Mucosa of gallbladder (tissue), 1 donor: ENCODE measurements around the gene CUX1. TPM values are rescaled to one million over a fixed set of nuclear protein-coding genes. Genes with fewer than 3 reads are reported as not detected.

Experiments used
- DNase-seq: peaks from one replicate; pipeline ENCODE4 v3.0.0-alpha.2; 2020; ENCODE audit warnings: low spot score
- total RNA-seq: library from RNA; stranded (reverse); gene quantifications from one replicate; pipeline ENCODE4 v1.2.1, GENCODE V29; 2021
- donor health status: DM: no; HTN: no; CAD: no.

The CUX1 gene, protein sequence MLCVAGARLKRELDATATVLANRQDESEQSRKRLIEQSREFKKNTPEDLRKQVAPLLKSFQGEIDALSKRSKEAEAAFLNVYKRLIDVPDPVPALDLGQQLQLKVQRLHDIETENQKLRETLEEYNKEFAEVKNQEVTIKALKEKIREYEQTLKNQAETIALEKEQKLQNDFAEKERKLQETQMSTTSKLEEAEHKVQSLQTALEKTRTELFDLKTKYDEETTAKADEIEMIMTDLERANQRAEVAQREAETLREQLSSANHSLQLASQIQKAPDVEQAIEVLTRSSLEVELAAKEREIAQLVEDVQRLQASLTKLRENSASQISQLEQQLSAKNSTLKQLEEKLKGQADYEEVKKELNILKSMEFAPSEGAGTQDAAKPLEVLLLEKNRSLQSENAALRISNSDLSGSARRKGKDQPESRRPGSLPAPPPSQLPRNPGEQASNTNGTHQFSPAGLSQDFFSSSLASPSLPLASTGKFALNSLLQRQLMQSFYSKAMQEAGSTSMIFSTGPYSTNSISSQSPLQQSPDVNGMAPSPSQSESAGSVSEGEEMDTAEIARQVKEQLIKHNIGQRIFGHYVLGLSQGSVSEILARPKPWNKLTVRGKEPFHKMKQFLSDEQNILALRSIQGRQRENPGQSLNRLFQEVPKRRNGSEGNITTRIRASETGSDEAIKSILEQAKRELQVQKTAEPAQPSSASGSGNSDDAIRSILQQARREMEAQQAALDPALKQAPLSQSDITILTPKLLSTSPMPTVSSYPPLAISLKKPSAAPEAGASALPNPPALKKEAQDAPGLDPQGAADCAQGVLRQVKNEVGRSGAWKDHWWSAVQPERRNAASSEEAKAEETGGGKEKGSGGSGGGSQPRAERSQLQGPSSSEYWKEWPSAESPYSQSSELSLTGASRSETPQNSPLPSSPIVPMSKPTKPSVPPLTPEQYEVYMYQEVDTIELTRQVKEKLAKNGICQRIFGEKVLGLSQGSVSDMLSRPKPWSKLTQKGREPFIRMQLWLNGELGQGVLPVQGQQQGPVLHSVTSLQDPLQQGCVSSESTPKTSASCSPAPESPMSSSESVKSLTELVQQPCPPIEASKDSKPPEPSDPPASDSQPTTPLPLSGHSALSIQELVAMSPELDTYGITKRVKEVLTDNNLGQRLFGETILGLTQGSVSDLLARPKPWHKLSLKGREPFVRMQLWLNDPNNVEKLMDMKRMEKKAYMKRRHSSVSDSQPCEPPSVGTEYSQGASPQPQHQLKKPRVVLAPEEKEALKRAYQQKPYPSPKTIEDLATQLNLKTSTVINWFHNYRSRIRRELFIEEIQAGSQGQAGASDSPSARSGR (N-terminal part only)
- 129 TPM for total RNA-seq

DNA sequence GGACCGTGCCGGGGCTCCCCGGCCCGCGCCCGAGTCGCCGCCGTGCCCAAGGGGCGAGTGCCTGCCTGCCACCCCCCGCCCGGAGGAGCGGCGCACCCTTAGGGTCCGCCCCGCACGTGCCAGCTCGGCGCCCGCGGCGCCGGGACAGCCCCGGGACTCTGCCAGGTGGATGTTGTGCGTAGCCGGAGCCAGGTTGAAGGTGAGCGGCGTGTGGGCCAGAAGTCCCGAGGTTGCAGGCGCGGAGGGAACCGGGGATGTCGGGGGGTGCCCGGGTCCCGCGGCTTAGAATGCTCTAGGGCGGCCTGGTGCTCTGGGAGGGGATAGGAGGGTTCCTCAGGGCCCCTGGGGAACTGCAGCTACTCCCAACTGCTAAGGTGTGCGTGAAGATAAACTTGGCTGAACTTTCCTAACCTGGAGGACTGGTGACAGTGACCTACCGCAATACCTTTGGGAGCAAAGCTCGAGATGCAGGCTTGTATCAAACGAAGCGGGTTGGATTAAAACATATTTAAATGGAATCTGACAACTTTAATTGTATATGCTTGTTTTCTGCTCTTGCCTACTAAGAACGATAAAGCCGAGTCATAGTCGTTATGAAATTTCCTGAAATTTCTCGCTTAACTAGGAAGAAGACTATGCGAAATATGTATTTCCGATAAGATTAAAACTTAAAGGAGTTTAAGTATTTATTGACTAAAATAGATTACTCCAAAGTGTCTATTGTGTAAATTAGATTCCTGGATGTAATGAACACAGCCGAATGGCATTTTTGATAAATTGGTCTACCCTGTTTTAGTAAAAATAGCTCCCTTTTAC, at the start of gene CUX1:
CUX1 (plus strand) TSS at position 156 of the 816 bp plus-strand sequence; CDS start at position 170, 14 bp downstream.
- no peak for DNase-seq

DNA sequence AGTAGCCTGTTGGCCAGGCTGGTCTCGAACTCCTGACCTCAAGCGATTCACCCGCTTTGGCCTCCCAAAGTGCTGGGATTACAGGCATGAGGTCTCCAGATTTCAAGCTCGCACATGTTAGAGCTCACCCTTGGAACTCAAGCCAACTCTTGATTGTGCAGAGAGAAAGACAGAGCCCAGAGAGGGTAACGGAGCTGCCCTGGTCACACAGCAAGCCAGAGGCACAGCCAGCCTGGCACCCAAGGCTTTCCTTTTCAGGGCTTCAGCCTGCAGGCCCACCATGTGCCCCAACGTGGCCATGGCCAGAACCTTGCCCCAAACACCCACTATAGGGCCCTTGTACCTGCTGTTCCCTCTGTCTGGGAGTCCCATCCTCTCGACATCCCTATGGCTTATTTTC, 49.1 kb upstream of the CUX1 start:
- no peak for DNase-seq

DNA sequence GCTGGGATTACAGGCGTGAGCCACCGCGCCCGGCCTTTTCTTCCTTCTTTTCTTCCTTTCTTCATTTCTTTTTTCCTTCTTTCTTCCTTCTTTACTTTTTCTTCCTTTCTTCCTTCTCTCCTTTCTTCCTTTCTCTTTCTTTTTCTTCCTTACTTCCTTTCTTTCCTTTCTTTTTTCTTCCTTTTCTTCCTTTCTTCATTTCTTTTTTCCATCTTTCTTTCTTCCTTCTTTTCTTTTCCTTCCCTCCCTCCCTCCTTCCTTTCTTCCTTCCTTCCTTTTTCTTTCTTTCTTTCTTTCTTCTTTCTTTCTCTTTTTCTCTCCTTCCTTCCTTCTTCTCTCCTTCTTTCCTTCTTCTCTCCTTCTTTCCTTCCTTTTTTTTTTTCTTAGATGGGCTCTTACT, 47.0 kb upstream of the CUX1 start:
- DNase-seq: no peak

DNA sequence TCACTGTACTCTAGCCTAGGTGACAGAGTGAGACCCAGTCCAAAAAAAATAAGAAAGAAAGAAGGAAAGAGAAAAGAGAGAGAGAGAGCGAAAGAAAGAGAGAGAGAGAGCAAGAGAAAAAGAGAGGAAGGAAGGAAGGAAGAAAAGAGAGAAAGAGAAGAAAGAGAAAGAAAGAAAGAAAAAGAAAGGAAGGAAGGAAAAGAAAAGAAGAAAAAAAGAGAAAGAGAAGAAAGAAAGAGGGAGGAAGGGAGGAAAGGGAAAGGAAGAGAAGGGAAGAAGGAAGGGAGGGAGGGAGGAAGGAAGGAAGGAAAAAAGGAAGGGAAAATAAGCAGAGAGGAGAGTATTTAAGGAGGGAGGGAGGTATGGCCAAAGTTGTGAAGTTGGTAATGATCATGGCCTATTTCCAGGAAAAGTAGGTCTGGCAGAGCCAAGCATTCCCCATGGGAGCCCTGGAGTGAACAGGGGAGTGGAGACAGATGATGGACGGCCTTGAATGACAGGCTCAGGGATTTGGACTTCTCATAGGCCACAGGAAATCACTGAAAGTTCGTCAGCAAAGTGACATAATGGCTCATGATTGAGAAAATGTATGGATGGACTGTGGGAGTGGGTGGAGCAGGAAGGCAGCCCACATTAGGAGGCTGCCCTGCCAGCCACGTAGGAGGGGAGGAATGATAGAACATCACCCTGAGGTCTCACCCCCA, 44.8 kb upstream of the CUX1 start:
- no peak for DNase-seq

DNA sequence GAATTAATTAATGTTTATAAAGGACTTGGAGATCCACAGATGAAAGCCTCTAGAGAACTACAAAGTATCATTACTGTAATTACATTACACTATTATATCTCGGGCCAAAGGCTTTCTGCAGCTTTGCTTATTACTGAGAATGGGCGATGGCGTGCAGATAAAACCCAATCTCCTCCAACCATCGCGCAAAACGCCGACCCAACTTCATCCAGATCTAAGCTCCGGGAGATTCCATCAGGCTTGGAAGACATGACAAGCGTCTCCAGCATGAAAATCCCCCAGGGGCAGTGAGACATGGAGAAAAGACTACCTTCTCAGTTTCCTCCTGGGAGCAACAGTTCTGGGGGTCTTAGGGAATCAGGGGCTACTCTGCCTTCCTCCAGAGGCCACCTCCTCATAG, 42.2 kb upstream of the CUX1 start:
- DNase-seq: no peak

DNA sequence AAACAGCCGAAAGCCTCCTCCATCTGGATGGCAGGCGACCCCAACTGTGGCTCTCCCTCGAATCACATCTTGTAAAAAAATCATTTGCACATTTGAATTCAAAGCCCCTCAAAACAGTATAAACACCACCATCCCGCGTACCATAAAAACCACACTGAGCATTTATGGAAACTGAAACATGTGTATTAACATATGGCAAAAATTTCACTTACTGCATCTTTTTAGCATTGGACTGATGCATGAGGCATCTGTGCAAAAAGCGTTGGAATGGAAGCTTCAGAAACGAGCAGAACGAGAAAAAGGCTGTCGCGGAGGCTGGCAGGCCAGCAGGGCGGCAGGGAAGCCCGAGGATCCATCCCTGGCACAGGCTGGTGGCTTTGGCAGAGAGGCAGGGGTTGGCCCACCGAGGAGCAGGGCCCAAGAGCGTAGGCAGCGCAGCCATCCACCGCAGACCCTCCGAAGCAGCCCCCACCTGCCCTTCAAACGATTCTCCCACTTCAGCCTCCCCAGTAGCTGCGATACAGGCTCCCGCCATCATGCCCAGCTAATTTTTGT, 39.3 kb upstream of the CUX1 start:
- no peak for DNase-seq

DNA sequence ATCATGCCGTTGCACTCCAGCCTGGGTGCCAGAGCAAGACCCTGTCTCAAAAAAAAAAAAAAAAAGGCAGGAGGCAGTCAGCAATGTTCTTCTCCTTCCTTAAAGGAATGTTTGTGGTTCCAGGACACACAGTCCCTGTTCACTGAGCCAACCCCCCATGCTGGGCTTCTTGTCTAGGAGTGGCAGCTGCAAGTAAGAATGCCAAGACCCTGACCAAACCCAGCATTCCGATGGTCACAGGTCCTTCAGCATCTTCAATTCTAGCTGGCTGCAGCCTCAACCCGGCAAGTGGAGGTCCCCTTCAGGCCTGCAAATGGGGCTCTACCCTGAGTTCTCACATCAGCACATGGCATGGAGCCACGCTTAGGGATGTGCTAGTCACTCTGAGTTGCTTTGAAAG, 38.2 kb upstream of the CUX1 start:
- no peak for DNase-seq

DNA sequence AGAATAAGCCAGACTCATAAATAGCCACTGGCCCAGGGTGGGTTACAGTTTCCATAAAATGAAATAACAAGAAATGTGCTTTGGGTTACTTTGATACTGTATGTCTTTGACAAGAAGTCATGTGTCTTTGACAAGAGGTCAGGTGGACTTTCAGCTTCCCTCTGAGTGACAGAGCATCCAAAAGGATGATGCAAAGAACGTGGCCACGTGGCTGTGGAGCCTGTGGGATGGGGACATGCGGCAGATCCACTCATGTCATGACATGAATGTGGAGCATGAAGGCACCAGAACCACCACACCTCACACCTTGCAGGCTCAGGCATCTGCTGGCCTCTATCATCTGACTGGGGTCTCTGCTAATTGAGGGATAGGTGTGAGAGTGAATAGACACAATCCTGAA, 37.1 kb upstream of the CUX1 start:
- DNase-seq: no peak

DNA sequence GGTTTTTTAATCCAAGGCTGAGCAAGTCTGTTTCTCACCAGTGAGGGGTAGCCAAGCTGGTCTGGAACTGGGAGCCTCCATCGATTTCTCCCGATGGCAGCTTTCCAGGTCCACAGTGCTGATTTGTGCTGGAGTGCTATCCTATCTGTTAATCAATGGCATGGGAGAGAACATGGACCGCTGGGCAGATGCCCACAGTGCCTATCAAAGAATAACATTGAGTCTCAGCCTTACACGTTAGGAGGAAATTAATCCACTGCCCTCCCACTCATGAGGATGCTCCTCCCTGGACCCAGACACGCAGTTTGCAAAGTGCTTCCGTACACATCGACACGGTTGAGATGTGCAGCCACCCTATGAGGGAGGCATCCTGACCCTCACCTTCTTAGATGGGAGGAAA, 36.0 kb upstream of the CUX1 start:
- DNase-seq: peak; percentile 85

DNA sequence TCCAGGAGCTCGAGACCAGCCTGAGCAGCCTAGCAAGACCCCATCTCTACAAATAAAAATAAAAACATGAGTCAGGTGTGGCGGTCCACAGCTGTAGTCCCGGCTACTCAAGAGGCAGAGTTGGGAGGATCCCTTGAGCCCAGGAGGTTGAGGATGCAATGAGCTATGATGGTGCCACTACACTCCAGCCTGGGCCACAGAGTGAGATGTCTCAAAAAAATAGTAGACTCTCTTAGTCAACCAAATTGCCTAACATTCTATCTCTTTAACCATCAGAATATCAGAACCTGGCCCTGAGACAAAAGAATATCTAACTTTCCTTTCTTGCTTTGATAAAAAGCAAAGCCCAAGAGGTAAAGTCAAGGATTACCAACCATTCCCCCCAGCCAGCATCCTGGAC, 35.0 kb upstream of the CUX1 start:
- no peak for DNase-seq

DNA sequence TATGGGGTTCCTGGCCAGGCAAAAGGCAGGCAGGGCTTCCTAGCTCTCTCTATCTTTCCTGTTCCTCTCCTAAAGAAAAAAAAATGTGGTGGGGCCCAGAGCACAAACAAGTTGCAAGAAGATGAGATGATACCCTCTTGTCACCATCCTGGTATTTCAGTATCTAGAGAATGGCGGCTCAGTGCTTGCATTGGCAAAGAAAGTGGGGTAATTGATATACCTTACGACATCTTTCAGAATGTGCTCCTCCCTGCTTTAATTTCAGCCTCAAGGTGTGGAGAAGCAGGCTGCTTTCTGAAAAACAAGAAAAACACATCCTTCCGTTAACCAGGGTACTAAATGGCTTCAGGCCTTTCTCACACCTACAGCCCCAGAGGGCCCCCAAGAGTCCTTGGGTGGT, 34.5 kb upstream of the CUX1 start:
- no peak for DNase-seq

DNA sequence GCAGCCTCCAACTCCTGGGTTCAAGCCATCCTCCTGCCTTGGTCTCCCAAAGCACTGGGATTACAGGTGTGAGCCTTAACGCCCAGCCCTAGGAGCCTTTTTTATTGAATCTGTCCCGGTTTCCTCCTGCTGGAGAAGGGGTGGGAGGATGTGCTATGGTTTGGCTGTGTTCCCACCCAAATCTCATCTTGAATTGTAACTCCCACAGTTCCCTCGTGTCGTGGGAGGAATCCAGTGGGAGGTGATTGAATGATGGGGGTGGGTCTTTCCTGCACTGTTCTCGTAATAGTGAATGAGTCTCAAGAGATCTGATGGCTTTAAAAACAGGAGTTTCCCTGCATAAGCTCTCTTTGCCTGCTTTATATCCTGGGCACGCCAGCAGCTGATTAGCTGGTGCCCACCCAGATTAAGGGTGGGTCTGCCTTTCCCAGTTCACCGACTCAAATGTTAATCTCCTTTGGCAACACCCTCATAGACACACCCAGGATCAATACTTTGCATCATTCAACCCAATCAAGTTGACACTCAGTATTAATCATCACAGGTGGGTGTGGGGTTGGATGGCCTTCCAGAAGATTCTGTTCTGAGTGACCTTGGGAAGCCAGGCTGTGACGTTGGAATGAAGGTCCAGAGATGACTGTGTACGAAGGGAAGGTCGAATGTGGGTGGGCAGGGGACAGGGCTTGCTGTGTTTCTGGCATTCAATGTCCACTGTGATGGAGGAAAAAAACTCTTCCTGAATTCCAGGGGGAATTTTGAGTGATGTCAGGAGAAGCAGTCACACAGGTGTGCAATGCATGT, 33.8 kb upstream of the CUX1 start:
- peak; percentile 57 for DNase-seq

DNA sequence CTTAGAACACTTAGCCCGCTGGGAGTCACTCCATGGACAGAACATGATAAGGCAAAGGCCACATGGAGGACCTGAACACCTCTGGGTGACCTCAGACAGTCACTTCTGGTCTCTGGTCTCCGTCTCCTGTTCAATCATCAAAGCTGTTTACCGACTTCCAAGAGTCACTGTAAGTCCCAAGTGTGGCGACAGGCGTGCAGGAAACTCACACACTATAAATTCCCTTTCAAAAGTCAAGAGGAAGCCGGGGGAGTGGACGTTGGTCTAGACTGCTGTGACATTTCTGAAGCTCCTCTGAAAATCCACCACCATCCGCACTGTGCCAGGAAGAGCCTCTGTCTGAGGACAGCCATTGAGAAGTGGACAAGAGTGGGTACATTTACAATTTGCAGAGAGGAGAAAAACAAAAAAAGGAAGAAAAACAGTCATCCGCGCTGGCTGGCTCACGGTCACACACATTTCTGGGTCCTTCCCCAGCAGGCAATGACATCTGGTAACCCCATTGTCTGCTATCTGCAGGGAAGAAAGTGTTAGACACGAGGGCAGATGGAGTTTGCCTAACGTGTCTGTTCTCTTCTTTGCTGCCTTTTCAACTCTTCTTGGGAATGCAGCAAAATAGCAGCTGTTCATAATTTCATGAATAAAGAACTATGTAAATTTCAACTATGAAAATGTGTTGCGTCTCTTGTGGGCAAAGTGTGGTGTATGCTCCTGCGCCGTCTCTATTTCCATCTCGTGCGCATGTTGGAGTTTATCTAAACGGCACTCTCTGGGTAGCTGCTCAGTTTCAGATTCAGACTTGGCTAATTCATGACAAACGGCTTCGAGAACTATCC, 32.9 kb upstream of the CUX1 start:
- DNase-seq: peak; percentile 50

DNA sequence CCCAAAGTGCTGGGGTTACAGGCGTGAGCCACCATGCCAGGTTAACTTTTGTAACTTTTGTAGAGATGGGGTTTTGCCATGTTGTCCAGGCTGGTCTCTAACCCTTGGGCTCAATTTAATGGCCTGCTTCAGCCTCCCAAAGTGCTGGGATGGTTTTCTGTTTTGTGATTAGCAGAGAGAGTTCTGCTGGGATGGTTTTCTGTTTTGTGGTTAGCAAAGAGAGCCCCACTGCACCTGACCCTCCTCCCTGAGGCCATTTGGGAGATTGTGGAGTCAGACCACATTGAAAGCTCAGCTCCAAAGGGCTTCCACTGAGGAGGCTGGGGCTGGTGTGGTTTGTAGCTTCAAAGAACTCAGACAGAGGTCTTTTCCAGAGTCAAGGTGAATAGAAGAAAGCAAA, 29.6 kb upstream of the CUX1 start:
- DNase-seq: no peak

DNA sequence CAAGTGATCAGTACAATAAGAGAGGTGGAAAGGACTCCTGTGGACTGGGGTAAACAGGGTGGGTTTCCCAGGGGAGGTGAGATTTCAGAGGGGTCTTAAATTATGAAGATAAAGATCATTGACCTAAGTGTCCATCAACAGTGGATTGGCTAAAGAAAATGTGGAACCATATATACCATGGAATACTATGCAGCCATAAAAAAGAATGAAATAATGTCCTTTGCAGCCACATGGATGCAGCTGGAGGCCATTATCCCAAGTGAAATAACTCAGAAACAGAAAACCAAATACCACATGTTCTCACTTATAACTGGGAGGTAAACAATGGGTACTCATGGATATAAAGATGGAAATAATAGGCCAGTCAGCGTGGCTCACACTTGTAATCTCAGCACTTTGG, 28.9 kb upstream of the CUX1 start:
- no peak for DNase-seq

DNA sequence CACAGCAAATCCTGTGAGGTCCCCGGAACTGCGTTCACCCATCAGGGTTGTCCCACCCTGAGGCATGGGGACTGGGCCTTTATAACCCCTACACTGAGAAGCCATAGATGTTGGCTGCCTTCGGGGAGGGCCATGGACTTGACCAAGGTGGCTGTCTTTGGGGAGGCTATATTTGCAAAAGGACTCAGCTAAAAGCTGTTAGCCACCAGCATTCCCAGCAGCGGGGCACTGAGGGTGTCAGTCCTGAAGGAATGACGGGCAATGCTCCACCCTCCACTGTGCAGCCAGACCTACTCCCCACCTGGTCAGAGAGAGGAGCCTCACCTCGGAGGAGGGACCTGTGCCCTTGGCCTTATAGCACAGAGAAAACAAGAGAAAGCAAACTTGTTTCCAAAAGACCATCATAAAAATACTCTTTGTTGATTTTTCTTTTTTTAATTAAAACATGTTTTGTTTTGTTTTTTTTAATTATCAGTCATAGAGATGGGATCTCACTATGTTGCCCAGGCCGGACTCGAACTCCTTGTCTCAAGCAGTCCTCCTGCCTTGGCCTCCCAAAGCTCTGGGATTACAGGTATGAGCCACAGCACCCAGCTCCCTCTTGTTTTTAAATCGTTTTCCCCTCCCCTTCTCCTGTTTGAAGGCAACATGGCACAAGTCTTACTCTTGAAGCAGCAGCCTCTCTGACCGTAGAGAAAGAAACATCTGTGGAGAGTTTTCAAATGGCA, 26.7 kb upstream of the CUX1 start:
- DNase-seq: no peak

DNA sequence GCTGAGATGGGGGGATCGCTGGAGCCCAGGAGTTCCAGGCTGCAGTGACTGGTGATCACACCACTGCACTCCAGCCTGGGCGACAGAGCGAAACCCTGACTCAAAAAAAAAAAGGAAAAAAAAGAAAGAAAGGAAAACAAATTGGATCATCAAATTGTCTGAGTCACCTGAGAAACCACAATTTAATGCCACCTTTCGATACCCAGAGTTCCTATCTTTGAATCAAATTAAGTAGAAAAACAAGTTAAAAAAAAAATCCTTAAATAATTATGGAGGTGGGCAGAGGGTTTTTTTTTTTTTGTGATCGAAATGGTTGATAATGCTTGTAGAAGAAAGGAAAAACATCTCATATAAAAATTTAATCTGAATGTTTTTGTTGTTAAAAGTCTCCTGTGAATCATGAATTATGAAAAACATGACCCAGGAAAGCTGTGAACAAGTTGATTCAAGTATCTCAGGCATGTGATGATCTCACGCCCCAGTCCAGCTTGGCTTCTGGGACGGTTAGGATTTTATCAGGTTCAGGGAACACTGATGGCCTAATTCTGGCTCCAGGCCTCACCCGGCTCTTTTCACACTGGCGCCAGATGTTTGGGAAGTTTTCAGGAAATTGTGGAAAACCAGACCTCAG, 25.3 kb upstream of the CUX1 start:
- DNase-seq: no peak
